WTC11 (cell line): ENCODE data around the gene MSI2. TPM values are rescaled to one million over a fixed set of nuclear protein-coding genes. Genes with fewer than 3 reads are reported as not detected.

Experiments used
- ATAC-seq: fragments of 200-7000 bp; cut with Tn5 transposase; 2 replicates; pipeline ENCODE4 v1.10.0; 2021; ENCODE audit warnings: mild to moderate bottlenecking, moderate library complexity
- CTCF ChIA-PET: fragments of 300-600 bp; sonication (Branson Sonifier 250); formaldehyde crosslinking; loops from one replicate; lab custom pipeline; 2021; ENCODE audit warnings: antibody characterized with exemption; lab: Charles Lee
- POLR2A ChIA-PET: fragments of 350-600 bp; sonication (Branson Sonifier 250); formaldehyde crosslinking; loops from one replicate; lab custom pipeline; 2021; ENCODE audit warnings: antibody characterized with exemption; lab: Charles Lee
- DNase-seq: peaks from one replicate; pipeline ENCODE4 v3.0.0; 2021; ENCODE audit warnings: low spot score
- H3K27ac Mint-ChIP-seq: 2 replicates; pipeline ENCODE4 v1.8.0; 2021; ENCODE audit warnings: mixed read lengths
- H3K27me3 Mint-ChIP-seq: 2 replicates; pipeline ENCODE4 v1.8.0; 2021; ENCODE audit warnings: low read depth, mild to moderate bottlenecking, moderate library complexity, mixed read lengths
- H3K36me3 Mint-ChIP-seq: 2 replicates; pipeline ENCODE4 v1.8.0; 2021; ENCODE audit warnings: mixed read lengths
- H3K4me1 Mint-ChIP-seq: 2 replicates; pipeline ENCODE4 v1.8.0; 2022; ENCODE audit warnings: mixed read lengths
- H3K4me3 Mint-ChIP-seq: 2 replicates; pipeline ENCODE4 v1.8.0; 2021; ENCODE audit warnings: mild to moderate bottlenecking, moderate library complexity, mixed read lengths
- H3K9me3 Mint-ChIP-seq: 2 replicates; pipeline ENCODE4 v1.8.0; 2021; ENCODE audit warnings: mixed read lengths
- AR ChIP-seq: fragments of 250-450 bp; sonication (Bioruptor Pico); IDR thresholded peaks from 2 replicates; pipeline ENCODE4 v1.9.0; 2021; ENCODE audit warnings: mild to moderate bottlenecking
- ATF2 ChIP-seq: sonication (generic); formaldehyde crosslinking; IDR thresholded peaks from 2 replicates; pipeline ENCODE4 v1.8.1; 2022; ENCODE audit warnings: low read depth, missing genetic modification reagents, borderline replicate concordance
- CDX4 ChIP-seq: fragments of 250-450 bp; sonication (Bioruptor Pico); IDR thresholded peaks from 2 replicates; pipeline ENCODE4 v1.9.0; 2021; ENCODE audit warnings: moderate library complexity, mild to moderate bottlenecking, inconsistent platforms, borderline replicate concordance
- CREB1 ChIP-seq: sonication (generic); formaldehyde crosslinking; IDR thresholded peaks from 2 replicates; pipeline ENCODE4 v1.8.0; 2023; ENCODE audit warnings: mild to moderate bottlenecking, missing genetic modification reagents
- MAX ChIP-seq: sonication (generic); formaldehyde crosslinking; IDR thresholded peaks from 2 replicates; pipeline ENCODE4 v1.8.0; 2022; ENCODE audit warnings: mild to moderate bottlenecking, missing genetic modification reagents
- MXD4 ChIP-seq: fragments of 250-450 bp; sonication (Bioruptor Pico); IDR thresholded peaks from 2 replicates; pipeline ENCODE4 v1.8.0; 2021; ENCODE audit warnings: mild to moderate bottlenecking, moderate library complexity, borderline replicate concordance
- OVOL2 ChIP-seq: fragments of 250-450 bp; sonication (Bioruptor Pico); IDR thresholded peaks from 2 replicates; pipeline ENCODE4 v1.9.0; 2021; ENCODE audit warnings: mild to moderate bottlenecking, borderline replicate concordance
- PRRX2 ChIP-seq: fragments of 250-450 bp; sonication (Bioruptor Pico); IDR thresholded peaks from 2 replicates; pipeline ENCODE4 v1.8.0; 2021; ENCODE audit warnings: mild to moderate bottlenecking
- SMAD3 ChIP-seq: sonication (generic); formaldehyde crosslinking; IDR thresholded peaks from 2 replicates; pipeline ENCODE4 v1.8.0; 2022; ENCODE audit warnings: missing genetic modification reagents, mild to moderate bottlenecking, borderline replicate concordance
- TEAD4 ChIP-seq: sonication (generic); formaldehyde crosslinking; IDR thresholded peaks from 2 replicates; pipeline ENCODE4 v1.8.0; 2022; ENCODE audit warnings: mild to moderate bottlenecking, missing genetic modification reagents
- ZMAT4 ChIP-seq: fragments of 250-450 bp; sonication (Bioruptor Pico); IDR thresholded peaks from 2 replicates; pipeline ENCODE4 v1.9.0; 2021; ENCODE audit warnings: mild to moderate bottlenecking
- ZNF138 ChIP-seq: sonication (generic); formaldehyde crosslinking; conservative IDR thresholded peaks from 2 replicates; pipeline ENCODE4 v1.8.1; 2022; ENCODE audit warnings: mild to moderate bottlenecking, moderate library complexity, missing genetic modification reagents
- ZNF281 ChIP-seq: sonication (generic); formaldehyde crosslinking; IDR thresholded peaks from 2 replicates; pipeline ENCODE4 v1.8.0; 2023; ENCODE audit warnings: mild to moderate bottlenecking, missing genetic modification reagents
- ZNF512 ChIP-seq: sonication (generic); formaldehyde crosslinking; IDR thresholded peaks from 2 replicates; pipeline ENCODE4 v1.8.1; 2022; ENCODE audit warnings: missing genetic modification reagents, borderline replicate concordance
- total RNA-seq: library from RNA; stranded (reverse); gene quantifications from 3 replicates; pipeline ENCODE4 v1.2.3, GENCODE V29; 2021

Gene MSI2
- total RNA-seq, 1 experiment from 2014 or later = 82.1 TPM

GRCh38 chr17:57276621-57277020 is 20.3 kb downstream of the MSI2 start:
- Mint-ChIP-seq H3K4me1 (peaks cover 17% of the 10 kb centered on the region), H3K27me3 (no peaks in the 10 kb centered on the region), H3K9me3 (no peaks in the 10 kb centered on the region), H3K36me3 (peaks cover 27% of the 10 kb centered on the region), H3K4me3 (no peak overlapping the region), H3K27ac (no peak overlapping the region)
- ATAC-seq (no peak), DNase-seq (no peak)
- no peak for TF ChIP-seq MAX
- TF ChIP-seq PRRX2 = no peak
- no peak for TF ChIP-seq CREB1 (CRISPR knock-in tag)
- no peak for TF ChIP-seq ZMAT4 (CRISPR knock-in tag)
- no peak for TF ChIP-seq ZNF281
- no peak for TF ChIP-seq MXD4
- CTCF ChIA-PET = interaction anchor here (0.7 kb wide), 1 partner anchor 450 kb away, joined by 3 read pairs; no protein-coding TSS in a partner anchor
- POLR2A ChIA-PET = no interaction called here

- TF ChIP-seq OVOL2 (no peak), AR (CRISPR knock-in tag) (no peak), ATF2 (no peak), TEAD4 (CRISPR knock-in tag) (no peak), ZNF138 (CRISPR knock-in tag) (no peak)
- H3K4me1 Mint-ChIP-seq = peaks cover 29% of the 10 kb centered on the region
- CTCF ChIA-PET = no interaction called here
- no peak overlapping the region for H3K4me3 Mint-ChIP-seq
- peaks cover 23% of the 10 kb centered on the region for H3K36me3 Mint-ChIP-seq
- no peaks in the 10 kb centered on the region for H3K9me3 Mint-ChIP-seq
- ATAC-seq = no peak
- no peak overlapping the region for H3K27ac Mint-ChIP-seq
- no peak for DNase-seq
- no peaks in the 10 kb centered on the region for H3K27me3 Mint-ChIP-seq
- POLR2A ChIA-PET = no interaction called here
Observed at GRCh38 chr17:57277923-57278604, 21.7 kb downstream of the MSI2 start.

- POLR2A ChIA-PET = no interaction called here
- H3K4me3 Mint-ChIP-seq = no peak overlapping the region
- peaks cover 19% of the 10 kb centered on the region for H3K36me3 Mint-ChIP-seq
- peaks cover 35% of the 10 kb centered on the region for H3K4me1 Mint-ChIP-seq
- no peak for DNase-seq
- H3K9me3 Mint-ChIP-seq = no peaks in the 10 kb centered on the region
- CTCF ChIA-PET = interaction anchor here (2.1 kb wide), 1 partner anchor 36 kb away, joined by 11 read pairs; no protein-coding TSS in a partner anchor
- ATAC-seq = no peak
- peak overlapping the region; percentile 55; the same call in 1 of the 2 replicates for H3K27ac Mint-ChIP-seq
- no peaks in the 10 kb centered on the region for H3K27me3 Mint-ChIP-seq
- no peak for TF ChIP-seq CDX4 (CRISPR knock-in tag)
- TF ChIP-seq AR (CRISPR knock-in tag) = no peak
- no peak for TF ChIP-seq ZNF512
- no peak for TF ChIP-seq SMAD3 (CRISPR knock-in tag)
Observed at GRCh38 chr17:57278740-57279387, 22.5 kb downstream of the MSI2 start.
